ENCODE results near the gene OR4F15.

Gene OR4F15

DNA sequence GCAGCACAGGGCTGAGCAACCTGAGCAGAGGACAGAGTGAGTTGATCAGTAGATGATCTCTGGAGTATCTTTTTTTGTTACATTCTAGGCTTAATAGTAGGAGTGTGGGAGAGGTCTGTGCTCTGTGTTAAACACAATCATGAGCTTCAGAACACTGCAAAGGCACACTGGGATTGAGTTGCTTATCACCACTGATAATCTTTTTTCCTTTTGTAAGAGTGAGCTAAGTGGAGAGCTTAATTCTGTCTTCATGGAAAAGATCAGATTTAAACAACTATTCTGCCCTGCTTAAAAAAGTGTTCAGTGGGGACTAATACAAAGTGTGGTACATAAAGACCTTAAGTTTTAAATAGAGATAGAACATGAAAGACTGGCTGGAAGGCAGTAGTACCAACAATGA lies 7.6 kb upstream of the OR4F15 start:
- DNase-seq, result no peak

DNA sequence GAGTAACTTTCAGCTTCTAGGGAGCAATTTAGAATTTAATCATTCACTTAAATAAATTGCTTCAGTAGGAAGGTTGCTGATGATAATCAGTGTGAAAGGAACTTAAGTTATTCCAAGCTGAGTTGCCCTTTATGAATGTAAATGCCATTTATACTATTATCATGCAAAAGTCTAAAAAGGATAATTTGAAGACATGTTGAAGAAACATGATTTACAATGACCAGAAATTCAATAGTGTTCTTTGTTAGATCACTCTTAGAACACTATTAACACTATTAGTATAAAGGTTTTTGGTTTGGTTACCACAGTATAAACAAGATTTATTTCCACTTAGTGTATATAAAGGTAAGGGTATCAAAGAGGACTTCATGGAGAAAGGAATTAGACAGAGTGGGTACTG lies 7.1 kb upstream of the OR4F15 start:
- DNase-seq, result no peak

DNA sequence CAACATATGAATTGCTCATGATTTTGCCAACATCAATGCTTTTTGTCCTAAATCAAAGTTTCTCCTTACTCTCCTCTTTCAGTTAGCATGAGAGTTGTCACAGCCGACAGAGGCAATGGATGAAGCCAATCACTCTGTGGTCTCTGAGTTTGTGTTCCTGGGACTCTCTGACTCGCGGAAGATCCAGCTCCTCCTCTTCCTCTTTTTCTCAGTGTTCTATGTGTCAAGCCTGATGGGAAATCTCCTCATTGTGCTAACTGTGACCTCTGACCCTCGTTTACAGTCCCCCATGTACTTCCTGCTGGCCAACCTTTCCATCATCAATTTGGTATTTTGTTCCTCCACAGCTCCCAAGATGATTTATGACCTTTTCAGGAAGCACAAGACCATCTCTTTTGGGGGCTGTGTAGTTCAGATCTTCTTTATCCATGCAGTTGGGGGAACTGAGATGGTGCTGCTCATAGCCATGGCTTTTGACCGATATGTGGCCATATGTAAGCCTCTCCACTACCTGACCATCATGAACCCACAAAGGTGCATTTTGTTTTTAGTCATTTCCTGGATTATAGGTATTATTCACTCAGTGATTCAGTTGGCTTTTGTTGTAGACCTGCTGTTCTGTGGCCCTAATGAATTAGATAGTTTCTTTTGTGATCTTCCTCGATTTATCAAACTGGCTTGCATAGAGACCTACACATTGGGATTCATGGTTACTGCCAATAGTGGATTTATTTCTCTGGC lies 6.2 kb upstream of the OR4F15 start:
- no peak for DNase-seq

DNA sequence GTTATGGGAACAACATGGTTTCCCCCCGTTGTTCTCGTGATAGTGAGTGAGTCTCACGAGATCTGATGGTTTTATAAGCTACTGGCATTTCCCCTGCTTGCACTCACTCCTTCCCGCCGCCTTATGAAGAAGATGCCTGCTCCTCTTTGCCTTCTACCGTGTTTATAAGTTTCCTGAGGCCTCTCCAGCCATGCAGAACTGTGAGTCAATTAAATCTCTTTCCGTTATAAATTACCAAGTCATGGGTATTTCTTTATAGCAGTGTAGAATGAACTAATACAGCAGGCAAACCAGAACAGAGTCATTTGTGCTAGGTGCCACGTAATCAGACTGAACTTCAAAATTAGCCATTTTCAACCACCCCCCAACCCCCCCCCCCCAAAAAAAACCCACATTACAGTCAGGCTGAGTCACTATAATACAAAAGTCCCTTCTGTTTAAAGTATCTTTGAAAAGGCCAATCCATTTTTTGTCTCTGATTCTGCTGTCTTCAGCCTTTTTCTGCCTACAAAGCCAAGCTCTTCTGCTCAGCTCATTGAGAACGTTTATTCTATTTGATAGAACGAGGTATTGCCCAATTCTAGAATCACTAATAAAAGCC lies 4.6 kb upstream of the OR4F15 start:
- no peak for DNase-seq

DNA sequence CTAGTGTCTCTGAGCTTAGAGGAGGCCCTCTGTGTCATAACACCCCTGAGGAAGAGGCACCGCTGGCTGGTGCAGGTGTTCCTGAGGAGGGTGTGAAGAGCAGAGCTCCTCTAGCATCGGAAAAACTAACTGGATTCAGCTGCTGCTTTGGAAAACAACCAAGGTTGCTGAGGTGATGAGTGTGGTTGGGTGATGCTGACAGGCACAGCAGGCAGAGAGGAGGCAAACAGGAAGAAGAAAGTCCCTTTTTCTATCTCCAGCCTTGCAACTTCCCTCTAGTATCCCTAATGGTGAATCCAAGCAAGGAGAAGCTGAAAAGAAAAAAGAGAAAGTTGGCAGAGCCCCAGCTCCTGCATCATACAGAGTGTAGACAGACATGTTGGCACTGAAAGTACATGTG lies 3.8 kb upstream of the OR4F15 start:
- DNase-seq, result no peak

DNA sequence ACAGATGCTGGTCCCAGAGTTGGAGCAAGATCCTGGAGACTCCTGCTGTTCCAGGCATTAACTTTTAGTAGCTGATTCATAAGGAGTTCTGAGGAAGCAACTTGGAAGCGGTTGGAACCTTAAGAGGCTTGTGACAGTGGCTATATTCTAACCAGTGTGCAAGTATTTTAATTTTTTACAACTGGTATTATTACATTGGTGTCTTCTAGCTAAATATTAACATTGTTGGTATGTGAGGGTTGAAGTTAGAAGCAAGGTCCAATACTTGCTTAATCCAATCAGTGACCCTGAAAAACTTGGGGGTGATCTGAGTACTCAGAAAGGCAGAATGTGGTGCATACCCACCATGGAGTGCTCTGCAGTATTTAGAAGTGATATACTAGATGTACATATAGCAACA lies 1.5 kb upstream of the OR4F15 start:
- no peak for DNase-seq

DNA sequence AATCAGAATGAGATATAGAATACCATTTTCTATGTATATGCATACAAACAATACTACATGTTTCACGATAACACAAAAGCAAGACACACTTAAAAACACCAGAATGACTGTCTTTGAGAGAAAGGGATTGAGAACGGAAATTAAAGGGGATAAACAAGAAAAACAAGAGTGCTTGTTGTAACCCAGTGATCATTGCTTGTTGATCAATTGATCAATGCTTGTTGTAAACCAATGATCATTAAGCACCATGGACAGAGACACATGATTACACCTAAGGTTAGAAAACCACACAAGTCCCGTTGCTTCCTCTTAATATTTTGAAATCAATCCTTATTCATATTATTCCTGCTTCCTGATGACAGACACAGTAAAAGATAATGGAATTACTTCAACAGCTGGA lies 1.1 kb upstream of the OR4F15 start:
- DNase-seq, result no peak

DNA sequence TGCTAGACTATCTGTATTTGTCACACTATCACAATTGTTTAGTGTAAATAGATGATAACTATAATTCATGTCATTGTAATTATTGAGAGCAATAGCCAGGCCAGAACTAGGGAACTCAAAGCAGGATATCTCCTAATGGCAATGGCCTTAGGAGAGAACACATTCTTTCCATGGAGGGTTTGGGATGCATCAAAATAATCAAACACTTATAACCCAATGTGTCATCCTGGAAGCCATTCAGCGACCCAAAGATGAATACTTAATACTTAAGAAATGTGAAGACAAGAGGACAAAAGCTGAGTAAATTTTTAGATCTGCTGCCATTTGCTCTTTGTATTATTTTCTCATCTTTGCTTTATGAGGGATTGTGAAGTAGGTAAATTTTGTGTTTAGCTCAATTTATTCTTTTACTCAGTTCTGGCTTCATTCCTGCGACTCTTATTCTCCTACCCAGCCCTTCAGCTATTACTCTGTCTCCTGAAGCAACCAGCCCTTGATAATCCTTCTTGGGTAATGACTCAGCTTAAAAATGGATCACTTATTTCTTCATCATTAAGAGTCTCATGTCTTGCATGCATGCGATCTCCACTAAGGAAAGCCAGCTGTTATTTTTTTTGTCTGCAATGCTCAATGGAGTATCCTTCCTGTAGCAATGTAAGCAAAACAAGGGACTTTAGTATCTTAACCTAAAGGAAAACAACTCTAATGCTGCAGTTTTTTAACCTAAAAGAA lies 2.0 kb downstream of the OR4F15 start:
- DNase-seq, result no peak

DNA sequence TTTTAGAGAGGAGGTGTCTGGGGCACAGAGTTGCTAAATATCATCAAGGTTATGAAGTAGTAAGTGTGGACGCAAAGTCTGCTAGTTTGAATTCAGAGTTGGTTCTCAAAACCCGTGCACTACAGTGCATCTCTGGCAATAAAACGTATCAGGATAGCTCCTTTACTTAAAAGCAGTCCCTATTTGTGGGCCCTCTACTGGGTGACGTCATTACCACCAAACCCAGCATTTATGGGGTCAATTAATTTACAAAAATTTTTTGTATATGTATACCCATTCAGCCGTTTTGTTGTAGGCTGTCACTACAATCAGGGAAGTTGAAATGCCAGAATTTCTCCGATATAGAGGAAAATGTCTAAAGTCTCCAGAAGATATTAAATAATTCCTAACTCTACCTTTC lies 8.8 kb downstream of the OR4F15 start:
- DNase-seq, result no peak

DNA sequence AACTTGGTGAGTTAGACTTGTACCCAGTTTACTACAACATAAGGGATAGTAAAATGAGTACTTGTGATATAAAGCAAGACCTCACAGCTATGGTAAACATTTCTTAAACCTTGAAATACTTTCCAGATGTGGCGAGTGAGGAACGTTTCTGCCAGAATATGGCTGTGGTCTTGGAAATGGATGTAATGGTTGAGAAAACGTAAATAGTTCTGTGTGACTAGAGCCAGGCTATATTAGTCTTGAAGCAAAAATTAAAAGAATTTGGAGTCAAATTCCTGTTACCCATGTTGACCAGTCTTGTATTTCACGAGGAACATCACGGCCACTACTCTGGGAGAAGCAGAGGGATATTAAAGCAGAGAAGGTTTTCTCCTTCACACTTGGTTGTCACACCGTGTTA lies 15.3 kb downstream of the OR4F15 start:
- DNase-seq, result no peak

DNA sequence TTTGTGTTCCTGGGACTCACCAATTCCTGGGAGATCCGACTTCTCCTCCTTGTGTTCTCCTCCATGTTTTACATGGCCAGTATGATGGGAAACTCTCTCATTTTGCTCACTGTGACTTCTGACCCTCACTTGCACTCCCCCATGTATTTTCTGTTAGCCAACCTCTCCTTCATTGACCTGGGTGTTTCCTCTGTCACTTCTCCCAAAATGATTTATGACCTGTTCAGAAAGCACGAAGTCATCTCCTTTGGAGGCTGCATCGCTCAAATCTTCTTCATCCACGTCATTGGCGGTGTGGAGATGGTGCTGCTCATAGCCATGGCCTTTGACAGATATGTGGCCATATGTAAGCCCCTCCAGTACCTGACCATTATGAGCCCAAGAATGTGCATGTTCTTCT lies 16.8 kb downstream of the OR4F15 start:
- no peak for DNase-seq

DNA sequence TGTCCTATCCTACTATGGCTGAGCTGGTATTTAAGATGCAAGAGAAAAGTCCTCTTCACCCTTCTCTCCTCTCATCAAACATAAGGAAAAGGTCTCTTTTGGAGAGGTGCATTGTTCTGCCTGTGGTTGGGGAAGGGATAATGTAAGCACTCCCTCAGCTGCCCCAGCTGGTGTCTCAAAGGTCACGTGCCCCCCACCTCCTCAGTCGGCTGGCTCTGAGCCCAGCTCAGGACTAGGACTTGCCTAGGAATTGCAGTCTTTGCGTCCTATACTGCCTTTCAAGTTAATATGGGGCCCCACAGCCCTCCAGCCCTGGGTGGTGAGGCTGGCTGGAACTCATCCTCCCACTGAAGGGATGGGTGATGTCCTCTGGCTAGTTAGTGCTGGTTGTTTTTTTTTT lies 29.7 kb downstream of the OR4F15 start:
- DNase-seq, result no peak

DNA sequence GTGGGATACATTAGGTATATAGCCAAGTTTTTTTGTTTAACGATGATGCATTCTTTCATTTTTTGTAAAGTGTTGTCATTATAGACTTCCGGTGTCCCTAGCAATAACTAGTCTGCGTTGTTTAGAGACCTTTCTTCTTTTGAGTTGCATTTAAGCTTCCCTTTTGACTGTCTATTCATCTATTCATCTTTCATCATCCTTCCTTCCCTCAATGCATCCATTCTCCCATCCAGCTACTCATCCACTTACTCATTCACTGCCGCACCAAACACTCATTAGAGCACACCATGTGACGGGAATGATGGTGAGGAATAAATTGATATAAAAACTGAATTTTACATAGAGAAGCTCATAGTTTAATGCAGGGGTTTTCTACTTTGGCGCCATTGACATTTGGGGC lies 32.9 kb downstream of the OR4F15 start:
- DNase-seq, result no peak

DNA sequence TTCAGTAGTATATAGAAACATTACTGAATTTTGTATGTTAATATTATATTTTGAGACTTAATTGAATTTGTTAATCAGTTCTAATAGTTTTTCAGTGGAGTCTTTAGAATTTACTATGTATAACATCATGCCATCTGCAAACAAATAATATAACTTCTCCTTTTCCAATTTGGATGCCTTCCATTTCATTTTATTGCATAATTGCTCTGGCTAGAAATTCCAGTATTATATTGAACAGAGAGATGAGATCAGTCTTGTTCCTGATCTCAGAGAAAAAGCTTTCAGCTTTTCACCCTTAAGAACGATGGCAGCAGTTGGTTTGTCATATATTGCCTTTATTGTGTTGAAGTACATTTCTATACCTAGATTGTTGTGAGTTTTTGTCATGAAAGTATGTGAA lies 40.4 kb downstream of the OR4F15 start:
- no peak for DNase-seq

Measured in activated T-cell treated with anti-CD3 and anti-CD28 coated beads for 4 hours (primary cell).